GM23338 (cell line): Measurements from ENCODE around the gene TFF1. TPM values are rescaled to one million over a fixed set of nuclear protein-coding genes. Genes with fewer than 3 reads are reported as not detected.

Experiments used
- ATAC-seq: fragments of 200-7000 bp; cut with Tn5 transposase; 3 replicates; pipeline ENCODE4 v1.9.1; 2020
- DNase-seq: peaks from one replicate; pipeline ENCODE4 v3.0.0-alpha.2; 2015; ENCODE audit warnings: low spot score
- H2AFZ ChIP-seq: fragments of 200-600 bp; sonication (generic); 2 replicates; pipeline ENCODE4 v1.8.0; 2016; ENCODE audit warnings: antibody characterized with exemption, mild to moderate bottlenecking, moderate library complexity
- H3F3A ChIP-seq: fragments of 200-600 bp; sonication (generic); replicated peaks from 2 replicates; pipeline ENCODE4 v1.8.0; 2017; ENCODE audit warnings: antibody characterized with exemption, mixed run types, low read depth
- H3K27ac ChIP-seq: fragments of 200-600 bp; sonication (generic); 2 replicates; pipeline ENCODE4 v1.6.1; 2016; ENCODE audit warnings: low read depth
- H3K27me3 ChIP-seq: fragments of 200-600 bp; sonication (generic); 2 replicates; pipeline ENCODE4 v1.8.0; 2016; ENCODE audit warnings: mild to moderate bottlenecking, mixed run types, moderate library complexity; ENCODE audit not compliant: insufficient read depth
- H3K36me3 ChIP-seq: fragments of 200-600 bp; sonication (generic); 2 replicates; pipeline ENCODE4 v1.8.0; 2016; ENCODE audit warnings: mild to moderate bottlenecking; ENCODE audit not compliant: insufficient read depth
- H3K4me1 ChIP-seq: fragments of 200-600 bp; sonication (generic); 2 replicates; pipeline ENCODE4 v1.8.0; 2016; ENCODE audit warnings: mild to moderate bottlenecking, moderate library complexity; ENCODE audit not compliant: insufficient read depth
- H3K4me2 ChIP-seq: fragments of 200-600 bp; sonication (generic); 2 replicates; pipeline ENCODE4 v1.7.1; 2017; ENCODE audit warnings: mixed run types
- H3K4me3 ChIP-seq: fragments of 200-600 bp; sonication (generic); 2 replicates; pipeline ENCODE4 v1.6.1; 2016; ENCODE audit warnings: mixed run types
- H3K79me2 ChIP-seq: fragments of 200-600 bp; sonication (generic); replicated peaks from 2 replicates; pipeline ENCODE4 v1.8.0; 2017; ENCODE audit warnings: mild to moderate bottlenecking; ENCODE audit not compliant: insufficient read depth
- H3K9me2 ChIP-seq: fragments of 200-600 bp; sonication (generic); 2 replicates; pipeline ENCODE4 v1.8.0; 2017; ENCODE audit not compliant: insufficient read depth
- H4K20me1 ChIP-seq: fragments of 200-600 bp; sonication (generic); replicated peaks from 2 replicates; pipeline ENCODE4 v1.8.0; 2017; ENCODE audit warnings: mild to moderate bottlenecking; ENCODE audit not compliant: insufficient read depth
- H3K27ac Mint-ChIP-seq: 2 replicates; pipeline ENCODE4 v1.8.0; 2020; ENCODE audit warnings: inconsistent platforms, mild to moderate bottlenecking, moderate library complexity, mixed read lengths
- H3K27me3 Mint-ChIP-seq: 3 replicates; pipeline ENCODE4 v1.8.0; 2022; ENCODE audit warnings: low read depth, mild to moderate bottlenecking, moderate library complexity, mixed read lengths, inconsistent platforms; ENCODE audit not compliant: insufficient read depth, poor library complexity
- H3K36me3 Mint-ChIP-seq: 3 replicates; pipeline ENCODE4 v1.8.0; 2021; ENCODE audit warnings: low read depth, mild to moderate bottlenecking, inconsistent platforms, moderate library complexity, mixed read lengths
- H3K4me1 Mint-ChIP-seq: 3 replicates; pipeline ENCODE4 v1.8.0; 2020; ENCODE audit warnings: mild to moderate bottlenecking, inconsistent platforms, mixed read lengths
- H3K4me3 Mint-ChIP-seq: 3 replicates; pipeline ENCODE4 v1.8.0; 2021; ENCODE audit warnings: moderate library complexity, mild to moderate bottlenecking, inconsistent platforms, mixed read lengths
- H3K9me3 Mint-ChIP-seq: 3 replicates; pipeline ENCODE4 v1.8.0; 2020; ENCODE audit warnings: moderate library complexity, mild to moderate bottlenecking, inconsistent platforms, mixed read lengths
- CREB1 ChIP-seq: fragments of 250-450 bp; sonication (Bioruptor Pico); IDR thresholded peaks from 2 replicates; pipeline ENCODE4 v1.5.0; 2020; ENCODE audit warnings: low read depth, mild to moderate bottlenecking, moderate library complexity
- ETS1 ChIP-seq: IDR thresholded peaks from 2 replicates; pipeline ENCODE4 v1.6.1; 2016; ENCODE audit warnings: antibody characterized with exemption
- EZH2 ChIP-seq: fragments of 200-600 bp; sonication (generic); IDR thresholded peaks from one replicate; pipeline ENCODE4 v1.8.0; 2017; ENCODE audit warnings: antibody characterized with exemption, mild to moderate bottlenecking, low read depth; ENCODE audit not compliant: unreplicated experiment
- NANOG ChIP-seq: IDR thresholded peaks from 2 replicates; pipeline ENCODE4 v1.6.1; 2016; ENCODE audit warnings: antibody characterized with exemption, borderline replicate concordance
- POLR2AphosphoS5 ChIP-seq: IDR thresholded peaks from 2 replicates; pipeline ENCODE4 v1.6.1; 2016; ENCODE audit warnings: antibody characterized with exemption, low read depth
- REST ChIP-seq: IDR thresholded peaks from one replicate; pipeline ENCODE4 v1.6.1; 2018; ENCODE audit warnings: antibody characterized with exemption; ENCODE audit not compliant: unreplicated experiment
- STAT1 ChIP-seq: IDR thresholded peaks from one replicate; pipeline ENCODE4 v1.6.1; 2016; ENCODE audit warnings: antibody characterized with exemption; ENCODE audit not compliant: unreplicated experiment
- ZNF114 ChIP-seq: fragments of 250-450 bp; sonication (Bioruptor Pico); IDR thresholded peaks from 2 replicates; pipeline ENCODE4 v1.5.0; 2020; ENCODE audit warnings: mild to moderate bottlenecking, moderate library complexity
- ZNF331 ChIP-seq: fragments of 250-450 bp; sonication (Bioruptor Pico); IDR thresholded peaks from 2 replicates; pipeline ENCODE4 v1.5.0; 2020; ENCODE audit warnings: low read depth, mild to moderate bottlenecking, moderate library complexity
- polyA plus RNA-seq: library from polyadenylated mRNA; unstranded; fragments of >200 nt; fragmentation: Nextera tagmentation; extraction: Ambion mirVana; gene quantifications from 2 replicates; pipeline ENCODE4 v1.2.1, GENCODE V29; 2016
- total RNA-seq: library from RNA; depleted of rRNA; stranded (reverse); fragments of >200 nt; shearing (Covaris generic); gene quantifications from 2 replicates; pipeline ENCODE4 v1.2.3, GENCODE V29; 2014
- TF ChIP-seq, protein P1 (sequence below), 2 experiments: fragments of 200-600 bp in 1 of 2; sonication (generic) in 1 of 2; conservative IDR thresholded peaks; 2 replicates each; pipeline versions ENCODE4 v1.5.1 to v1.6.1; 2016 to 2017; ENCODE audit warnings: antibody characterized with exemption in 2 of 2, low read depth in 2 of 2, mild to moderate bottlenecking in 2 of 2, moderate library complexity in 1 of 2

Gene TFF1
- total and polyA plus RNA-seq, 2 experiments from 2014 or later = not detected

GRCh38 chr21:42411197-42411869 lies 45.0 kb upstream of the TFF1 start:
- no peaks in the 10 kb centered on the region for H3K9me2 ChIP-seq
- Mint-ChIP-seq H3K4me3 (no peak overlapping the region), H3K36me3 (no peaks in the 10 kb centered on the region), H3K4me1 (peaks cover 11% of the 10 kb centered on the region), H3K9me3 (no peaks in the 10 kb centered on the region), H3K27me3 (peaks cover 2% of the 10 kb centered on the region), H3K27ac (no peak overlapping the region)
- ATAC-seq (peak; percentile 81), DNase-seq (peak; percentile 56)
- H4K20me1 ChIP-seq = no peaks in the 10 kb centered on the region
- no peak overlapping the region for H3K4me2 ChIP-seq
- no peak overlapping the region for H2AFZ ChIP-seq
- no peaks in the 10 kb centered on the region for H3K36me3 ChIP-seq
- TF ChIP-seq ZNF114 (no peak), ZNF331 (CRISPR knock-in tag) (no peak), CREB1 (CRISPR knock-in tag) (no peak)
- TF ChIP-seq, protein P1, sequence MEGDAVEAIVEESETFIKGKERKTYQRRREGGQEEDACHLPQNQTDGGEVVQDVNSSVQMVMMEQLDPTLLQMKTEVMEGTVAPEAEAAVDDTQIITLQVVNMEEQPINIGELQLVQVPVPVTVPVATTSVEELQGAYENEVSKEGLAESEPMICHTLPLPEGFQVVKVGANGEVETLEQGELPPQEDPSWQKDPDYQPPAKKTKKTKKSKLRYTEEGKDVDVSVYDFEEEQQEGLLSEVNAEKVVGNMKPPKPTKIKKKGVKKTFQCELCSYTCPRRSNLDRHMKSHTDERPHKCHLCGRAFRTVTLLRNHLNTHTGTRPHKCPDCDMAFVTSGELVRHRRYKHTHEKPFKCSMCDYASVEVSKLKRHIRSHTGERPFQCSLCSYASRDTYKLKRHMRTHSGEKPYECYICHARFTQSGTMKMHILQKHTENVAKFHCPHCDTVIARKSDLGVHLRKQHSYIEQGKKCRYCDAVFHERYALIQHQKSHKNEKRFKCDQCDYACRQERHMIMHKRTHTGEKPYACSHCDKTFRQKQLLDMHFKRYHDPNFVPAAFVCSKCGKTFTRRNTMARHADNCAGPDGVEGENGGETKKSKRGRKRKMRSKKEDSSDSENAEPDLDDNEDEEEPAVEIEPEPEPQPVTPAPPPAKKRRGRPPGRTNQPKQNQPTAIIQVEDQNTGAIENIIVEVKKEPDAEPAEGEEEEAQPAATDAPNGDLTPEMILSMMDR (conservative IDR thresholded peaks at IDR 0.05; ENCODE audit: low read depth in 2 of 2) = peak; percentile 25 to 56; a peak in 3 of 4 replicates
- no peaks in the 10 kb centered on the region for H3K4me1 ChIP-seq
- H3K4me3 ChIP-seq = no peak overlapping the region
- no peaks in the 10 kb centered on the region for H3K79me2 ChIP-seq
- H3K27ac ChIP-seq = no peak overlapping the region
- H3K27me3 ChIP-seq = no peaks in the 10 kb centered on the region
- no peaks in the 10 kb centered on the region for H3F3A ChIP-seq

- no peak overlapping the region for H3K27ac ChIP-seq
- no peaks in the 10 kb centered on the region for H3K9me2 ChIP-seq
- no peaks in the 10 kb centered on the region for H3K9me3 Mint-ChIP-seq
- peaks cover 5% of the 10 kb centered on the region; the same call in 2 of the 3 replicates for H3K4me1 Mint-ChIP-seq
- H3K4me2 ChIP-seq = no peak overlapping the region
- H3F3A ChIP-seq = no peaks in the 10 kb centered on the region
- H3K79me2 ChIP-seq = no peaks in the 10 kb centered on the region
- H3K27ac Mint-ChIP-seq = no peak overlapping the region
- no peaks in the 10 kb centered on the region for H3K4me1 ChIP-seq
- no peak overlapping the region for H2AFZ ChIP-seq
- no peak overlapping the region for H3K4me3 ChIP-seq
- H4K20me1 ChIP-seq = no peaks in the 10 kb centered on the region
- H3K27me3 ChIP-seq = no peaks in the 10 kb centered on the region
- ATAC-seq (no peak), DNase-seq (no peak)
- H3K36me3 ChIP-seq = no peaks in the 10 kb centered on the region
- no peak overlapping the region for H3K4me3 Mint-ChIP-seq
- peaks cover 1% of the 10 kb centered on the region for H3K27me3 Mint-ChIP-seq
- no peaks in the 10 kb centered on the region for H3K36me3 Mint-ChIP-seq
- no peak for TF ChIP-seq POLR2AphosphoS5
- TF ChIP-seq STAT1 = no peak
- no peak for TF ChIP-seq REST
- TF ChIP-seq ZNF114 = no peak
- TF ChIP-seq EZH2 = no peak
- no peak for TF ChIP-seq ZNF331 (CRISPR knock-in tag)
- TF ChIP-seq, protein P1 (conservative IDR thresholded peaks at IDR 0.05; ENCODE audit: low read depth in 2 of 2) = no peak
- no peak for TF ChIP-seq NANOG
- no peak for TF ChIP-seq ETS1
Observed at GRCh38 chr21:42409366-42409765, 43.0 kb upstream of the TFF1 start.
